Cardiac muscle cell (in vitro differentiated cells and primary cell): ENCODE results near the gene LAMTOR4. TPM values are rescaled to one million over a fixed set of nuclear protein-coding genes. Genes with fewer than 3 reads are reported as not detected.

Experiments used
- DNase-seq, 2 donors: peaks; one replicate each; pipeline versions ENCODE4 v3.0.0 to v3.0.0-alpha.2; 2010 to 2017; ENCODE audit warnings: low read depth in 1 of 2, low spot score in 1 of 2
- H3K27ac ChIP-seq: fragments of 200-600 bp; sonication (generic); 2 replicates; pipeline ENCODE4 v1.5.1; 2016
- H3K27me3 ChIP-seq: fragments of 200-600 bp; sonication (generic); 2 replicates; pipeline ENCODE4 v1.6.0; 2016; ENCODE audit warnings: control low read depth
- H3K36me3 ChIP-seq: fragments of 200-600 bp; sonication (generic); 2 replicates; pipeline ENCODE4 v1.5.1; 2016; ENCODE audit warnings: control low read depth
- H3K4me1 ChIP-seq: fragments of 200-600 bp; sonication (generic); 2 replicates; pipeline ENCODE4 v1.8.1; 2017; ENCODE audit warnings: low read depth, mild to moderate bottlenecking, mixed run types
- H3K4me3 ChIP-seq: fragments of 200-600 bp; sonication (generic); 2 replicates; pipeline ENCODE4 v1.5.1; 2016; ENCODE audit warnings: mild to moderate bottlenecking
- H3K9me3 ChIP-seq: fragments of 200-600 bp; sonication (generic); 2 replicates; pipeline ENCODE4 v1.5.1; 2017; ENCODE audit warnings: low read depth, mild to moderate bottlenecking, control low read depth
- CTCF ChIP-seq: IDR thresholded peaks from 2 replicates; pipeline ENCODE4 v1.5.1; 2012; ENCODE audit warnings: low read depth, mild to moderate bottlenecking, low read length
- polyA plus RNA-seq: library from polyadenylated mRNA; unstranded; fragments of >200 nt; fragmentation: Nextera tagmentation; extraction: Ambion mirVana; gene quantifications from 2 replicates; pipeline ENCODE4 v1.2.1, GENCODE V29; 2016
- total RNA-seq: library from RNA; depleted of rRNA; stranded (reverse); fragments of >200 nt; gene quantifications from 2 replicates; pipeline ENCODE4 v1.2.3, GENCODE V29; 2016

Gene LAMTOR4
- total and polyA plus RNA-seq, 2 experiments from 2014 or later, result 199 to 280 TPM

GRCh38 chr7:100119072-100119969, 29.4 kb upstream of the LAMTOR4 start, which contains the start of the genes CNPY4 and TAF6:
Gene CNPY4 (plus strand): TSS chr7:100119634. CDS start chr7:100119745, 111 bp downstream.
Gene TAF6 (minus strand): TSS chr7:100119358. CDS start chr7:100114209, 5,149 bp downstream.
- DNase-seq, result peak; percentile 96 to 98
- Histone ChIP-seq H3K4me3 (peak within 1 kb of the TSS; percentile 88), H3K4me1 (peaks cover 8% of the 10 kb centered on the region), H3K9me3 (no peaks in the 10 kb centered on the region), H3K36me3 (no peaks in the 10 kb centered on the region), H3K27me3 (no peaks in the 10 kb centered on the region), H3K27ac (peak within 1 kb of the TSS; percentile 95)
- no peak for TF ChIP-seq CTCF

GRCh38 chr7:100119970-100120732, 28.6 kb upstream of the LAMTOR4 start:
- peak; percentile 69 to 72 for DNase-seq
- no peaks in the 10 kb centered on the region for H3K9me3 ChIP-seq

GRCh38 chr7:100120733-100121036, 28.0 kb upstream of the LAMTOR4 start:
- H3K4me3 ChIP-seq, result no peak overlapping the region
- no peak for DNase-seq

More at GRCh38 chr7:100119970-100120732, 28.6 kb upstream of the LAMTOR4 start:
- no peak for TF ChIP-seq CTCF
- peak overlapping the region; percentile 88 for H3K4me3 ChIP-seq
- no peaks in the 10 kb centered on the region for H3K27me3 ChIP-seq
- H3K36me3 ChIP-seq, result no peaks in the 10 kb centered on the region
- H3K27ac ChIP-seq, result peak overlapping the region; percentile 95
- H3K4me1 ChIP-seq, result peaks cover 8% of the 10 kb centered on the region

GRCh38 chr7:100122067-100122466, 26.7 kb upstream of the LAMTOR4 start:
- H3K27ac ChIP-seq, result no peak overlapping the region
- H3K36me3 ChIP-seq, result no peaks in the 10 kb centered on the region
- H3K27me3 ChIP-seq, result no peaks in the 10 kb centered on the region
- DNase-seq, result no peak
- H3K4me1 ChIP-seq, result peaks cover 8% of the 10 kb centered on the region
- no peak for TF ChIP-seq CTCF
- H3K9me3 ChIP-seq, result no peaks in the 10 kb centered on the region
- no peak overlapping the region for H3K4me3 ChIP-seq

More at GRCh38 chr7:100120733-100121036, 28.0 kb upstream of the LAMTOR4 start:
- H3K36me3 ChIP-seq, result no peaks in the 10 kb centered on the region
- H3K27me3 ChIP-seq, result no peaks in the 10 kb centered on the region
- no peaks in the 10 kb centered on the region for H3K9me3 ChIP-seq
- no peak overlapping the region for H3K27ac ChIP-seq
- peaks cover 8% of the 10 kb centered on the region for H3K4me1 ChIP-seq
- TF ChIP-seq CTCF, result no peak

GRCh38 chr7:100122568-100122967, 26.1 kb upstream of the LAMTOR4 start:
- H3K36me3 ChIP-seq, result no peaks in the 10 kb centered on the region
- no peaks in the 10 kb centered on the region for H3K9me3 ChIP-seq
- no peak overlapping the region for H3K27ac ChIP-seq
- no peak for DNase-seq
- no peak overlapping the region for H3K4me3 ChIP-seq
- H3K4me1 ChIP-seq, result peaks cover 8% of the 10 kb centered on the region
- no peaks in the 10 kb centered on the region for H3K27me3 ChIP-seq
- no peak for TF ChIP-seq CTCF
